Measurements from ENCODE around the gene F10.

Gene F10

GRCh38 chr13:113158946-113159345 is 36.3 kb downstream of the F10 start:
- ATAC-seq, result no peak
- TF ChIP-seq ISL1 (CRISPR knock-in tag; IDR thresholded peaks at IDR 0.05) (no peak), ARNTL (CRISPR knock-in tag; IDR thresholded peaks at IDR 0.05; ENCODE audit: borderline replicate concordance, low read depth) (no peak), POU6F1 (CRISPR knock-in tag; IDR thresholded peaks at IDR 0.05; ENCODE audit: borderline replicate concordance, low read depth) (no peak), ZFP30 (CRISPR knock-in tag; IDR thresholded peaks at IDR 0.05) (no peak), PPARA (CRISPR knock-in tag; IDR thresholded peaks at IDR 0.05; ENCODE audit: borderline replicate concordance) (no peak), TOX (CRISPR knock-in tag; IDR thresholded peaks at IDR 0.05; ENCODE audit: borderline replicate concordance) (no peak), CSDC2 (CRISPR knock-in tag; IDR thresholded peaks at IDR 0.05) (no peak), ZNF565 (CRISPR knock-in tag; conservative IDR thresholded peaks at IDR 0.05; ENCODE audit: low read depth) (no peak), RARB (CRISPR knock-in tag; IDR thresholded peaks at IDR 0.05) (no peak), ZC3H10 (CRISPR knock-in tag; IDR thresholded peaks at IDR 0.05) (no peak), BACH2 (CRISPR knock-in tag; IDR thresholded peaks at IDR 0.05; ENCODE audit: borderline replicate concordance) (no peak), ZFP3 (CRISPR knock-in tag; IDR thresholded peaks at IDR 0.05) (no peak), TCF4 (CRISPR knock-in tag; IDR thresholded peaks at IDR 0.05; ENCODE audit: borderline replicate concordance) (no peak), OSR1 (CRISPR knock-in tag; IDR thresholded peaks at IDR 0.05) (no peak)
- TF ChIP-seq, protein P1, sequence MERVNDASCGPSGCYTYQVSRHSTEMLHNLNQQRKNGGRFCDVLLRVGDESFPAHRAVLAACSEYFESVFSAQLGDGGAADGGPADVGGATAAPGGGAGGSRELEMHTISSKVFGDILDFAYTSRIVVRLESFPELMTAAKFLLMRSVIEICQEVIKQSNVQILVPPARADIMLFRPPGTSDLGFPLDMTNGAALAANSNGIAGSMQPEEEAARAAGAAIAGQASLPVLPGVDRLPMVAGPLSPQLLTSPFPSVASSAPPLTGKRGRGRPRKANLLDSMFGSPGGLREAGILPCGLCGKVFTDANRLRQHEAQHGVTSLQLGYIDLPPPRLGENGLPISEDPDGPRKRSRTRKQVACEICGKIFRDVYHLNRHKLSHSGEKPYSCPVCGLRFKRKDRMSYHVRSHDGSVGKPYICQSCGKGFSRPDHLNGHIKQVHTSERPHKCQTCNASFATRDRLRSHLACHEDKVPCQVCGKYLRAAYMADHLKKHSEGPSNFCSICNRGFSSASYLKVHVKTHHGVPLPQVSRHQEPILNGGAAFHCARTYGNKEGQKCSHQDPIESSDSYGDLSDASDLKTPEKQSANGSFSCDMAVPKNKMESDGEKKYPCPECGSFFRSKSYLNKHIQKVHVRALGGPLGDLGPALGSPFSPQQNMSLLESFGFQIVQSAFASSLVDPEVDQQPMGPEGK (CRISPR knock-in tag; IDR thresholded peaks at IDR 0.05; ENCODE audit: borderline replicate concordance), result no peak
- TF ChIP-seq, protein P2, sequence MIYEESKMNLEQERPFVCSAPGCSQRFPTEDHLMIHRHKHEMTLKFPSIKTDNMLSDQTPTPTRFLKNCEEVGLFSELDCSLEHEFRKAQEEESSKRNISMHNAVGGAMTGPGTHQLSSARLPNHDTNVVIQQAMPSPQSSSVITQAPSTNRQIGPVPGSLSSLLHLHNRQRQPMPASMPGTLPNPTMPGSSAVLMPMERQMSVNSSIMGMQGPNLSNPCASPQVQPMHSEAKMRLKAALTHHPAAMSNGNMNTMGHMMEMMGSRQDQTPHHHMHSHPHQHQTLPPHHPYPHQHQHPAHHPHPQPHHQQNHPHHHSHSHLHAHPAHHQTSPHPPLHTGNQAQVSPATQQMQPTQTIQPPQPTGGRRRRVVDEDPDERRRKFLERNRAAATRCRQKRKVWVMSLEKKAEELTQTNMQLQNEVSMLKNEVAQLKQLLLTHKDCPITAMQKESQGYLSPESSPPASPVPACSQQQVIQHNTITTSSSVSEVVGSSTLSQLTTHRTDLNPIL (CRISPR knock-in tag; IDR thresholded peaks at IDR 0.05; ENCODE audit: low read depth), result no peak
- TF ChIP-seq, protein P3, sequence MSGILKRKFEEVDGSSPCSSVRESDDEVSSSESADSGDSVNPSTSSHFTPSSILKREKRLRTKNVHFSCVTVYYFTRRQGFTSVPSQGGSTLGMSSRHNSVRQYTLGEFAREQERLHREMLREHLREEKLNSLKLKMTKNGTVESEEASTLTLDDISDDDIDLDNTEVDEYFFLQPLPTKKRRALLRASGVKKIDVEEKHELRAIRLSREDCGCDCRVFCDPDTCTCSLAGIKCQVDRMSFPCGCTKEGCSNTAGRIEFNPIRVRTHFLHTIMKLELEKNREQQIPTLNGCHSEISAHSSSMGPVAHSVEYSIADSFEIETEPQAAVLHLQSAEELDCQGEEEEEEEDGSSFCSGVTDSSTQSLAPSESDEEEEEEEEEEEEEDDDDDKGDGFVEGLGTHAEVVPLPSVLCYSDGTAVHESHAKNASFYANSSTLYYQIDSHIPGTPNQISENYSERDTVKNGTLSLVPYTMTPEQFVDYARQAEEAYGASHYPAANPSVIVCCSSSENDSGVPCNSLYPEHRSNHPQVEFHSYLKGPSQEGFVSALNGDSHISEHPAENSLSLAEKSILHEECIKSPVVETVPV (CRISPR knock-in tag; IDR thresholded peaks at IDR 0.05), result no peak

- no peak for ATAC-seq
- TF ChIP-seq ZC3H10 (CRISPR knock-in tag; IDR thresholded peaks at IDR 0.05) (no peak), ARNTL (CRISPR knock-in tag; IDR thresholded peaks at IDR 0.05; ENCODE audit: borderline replicate concordance, low read depth) (no peak), SNAI2 (CRISPR knock-in tag; IDR thresholded peaks at IDR 0.05) (no peak), ISL1 (CRISPR knock-in tag; IDR thresholded peaks at IDR 0.05) (no peak), ESRRG (CRISPR knock-in tag; IDR thresholded peaks at IDR 0.05) (no peak), GLIS3 (CRISPR knock-in tag; IDR thresholded peaks at IDR 0.05) (no peak), POU6F1 (CRISPR knock-in tag; IDR thresholded peaks at IDR 0.05; ENCODE audit: borderline replicate concordance, low read depth) (no peak), BACH2 (CRISPR knock-in tag; IDR thresholded peaks at IDR 0.05; ENCODE audit: borderline replicate concordance) (no peak)
Observed at GRCh38 chr13:113159701-113160100, 37.1 kb downstream of the F10 start.

DNA sequence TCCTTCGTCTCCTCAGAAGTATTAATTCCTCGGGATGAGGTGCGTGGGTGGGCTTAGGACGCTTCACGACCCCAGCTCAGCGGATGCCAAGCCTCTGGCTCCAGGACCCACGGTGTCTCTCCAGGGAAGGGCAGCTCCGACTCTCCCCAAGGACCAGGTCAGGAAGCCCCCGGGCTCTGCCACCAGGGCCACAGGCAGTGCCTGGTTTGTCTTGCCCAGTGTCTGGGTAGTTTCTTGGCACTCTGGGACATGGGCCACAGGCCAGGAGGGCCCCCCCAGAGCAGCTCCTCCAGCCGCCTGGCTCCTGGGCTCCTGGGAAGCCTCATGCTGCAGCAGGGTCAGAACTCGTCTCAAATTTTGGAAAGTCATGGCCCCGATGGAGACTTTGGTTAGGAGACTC is 38.4 kb downstream of the F10 start:
- no peak for ATAC-seq
- TF ChIP-seq ZFP30 (CRISPR knock-in tag; IDR thresholded peaks at IDR 0.05) (no peak), ZFP3 (CRISPR knock-in tag; IDR thresholded peaks at IDR 0.05) (no peak), ZNF8 (CRISPR knock-in tag; IDR thresholded peaks at IDR 0.05) (no peak), POU6F1 (CRISPR knock-in tag; IDR thresholded peaks at IDR 0.05; ENCODE audit: borderline replicate concordance, low read depth) (no peak)

Data from SK-N-SH treated with all-trans-retinoic acid at 6 μM for 48 hours (cell line).